Measurements from ENCODE around the gene CARS1. TPM values are rescaled to one million over a fixed set of nuclear protein-coding genes. Genes with fewer than 3 reads are reported as not detected.

Gene CARS1
- total and polyA plus RNA-seq, 10 of the 15 experiments (the other 5 are each of a cell fraction or from before 2014, with no cell fraction given) = 7.8 to 60.6 (median 45.7) TPM

DNA sequence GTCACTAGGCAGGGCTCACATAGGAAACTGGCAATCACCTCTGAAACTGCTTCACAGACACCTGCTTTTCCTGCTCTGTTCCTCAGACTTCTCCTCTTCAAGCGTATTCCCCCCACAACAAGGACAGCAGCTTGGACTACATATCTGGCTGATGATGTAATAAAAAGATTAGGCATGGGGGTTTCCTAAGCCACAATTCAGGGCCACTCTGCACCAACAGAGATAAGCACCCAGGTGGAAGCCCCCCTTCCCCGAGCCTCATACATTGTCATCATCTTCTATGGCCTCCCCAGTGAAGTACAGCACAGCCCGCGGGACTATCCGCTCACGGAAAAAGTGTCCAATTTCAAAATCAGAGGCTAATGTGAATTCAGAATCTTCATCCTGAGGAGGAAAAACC lies 103.0 kb downstream of the CARS1 start:
- Histone ChIP-seq H3K27ac (ENCODE audit: control insufficient read depth, insufficient read depth) (no peak overlapping the region), H3K27me3 (replicated peaks in 1 of 2; ENCODE audit: control insufficient read depth in 2 of 2, insufficient read depth in 2 of 2, low read length in 1 of 2) (no peaks in the 10 kb centered on the region), H4K20me1 (ENCODE audit: control insufficient read depth, insufficient read depth) (no peaks in the 10 kb centered on the region), H3K36me3 (ENCODE audit: control insufficient read depth in 2 of 2, insufficient read depth in 2 of 2, low read length in 1 of 2) (peaks cover 32 to 66% of the 10 kb centered on the region in 2 experiments), H3K4me2 (ENCODE audit: control insufficient read depth, insufficient read depth) (no peak overlapping the region), H3K4me1 (ENCODE audit: control insufficient read depth, insufficient read depth, low read length) (no peaks in the 10 kb centered on the region), H2AFZ (ENCODE audit: control insufficient read depth, low read depth, low read length) (no peak overlapping the region), H3K79me2 (ENCODE audit: control insufficient read depth, insufficient read depth, low read length) (no peaks in the 10 kb centered on the region), H3K9ac (ENCODE audit: control insufficient read depth, insufficient read depth, low read length) (no peak overlapping the region), H3K9me3 (replicated peaks; ENCODE audit: control insufficient read depth, insufficient read depth, low read length) (no peaks in the 10 kb centered on the region), H3K4me3 (no peak overlapping the region)
- ChIA-PET SMC1A (ENCODE audit: uncharacterized antibody, unreplicated experiment) (interaction anchor here (0.9 kb wide), 1 partner anchor 18 kb away, joined by 3 read pairs; no protein-coding TSS in a partner anchor), CTCF (interaction anchor here (0.6 to 0.8 kb wide), 2 partner anchors 9 to 97 kb away, joined by 3 to 4 read pairs; no protein-coding TSS in a partner anchor), RAD21 (ENCODE audit: unreplicated experiment) (no interaction called here), POLR2A (no interaction called here)
- BruUV-seq (replicated peaks) = no TSS peak
- DNase-seq (ENCODE audit: low read depth, low spot score) (no peak), ATAC-seq (no peak), FAIRE-seq (no peak)
- 90% methylated on average over 6 of the region's 6 CpGs for WGBS (ENCODE audit: insufficient coverage, insufficient replicate concordance, low lambda C conversion rate, missing lambda C conversion rate)
- TF ChIP-seq HCFC1 (IDR thresholded peaks at IDR 0.05; ENCODE audit: low read length) (no peak), SIN3A (IDR thresholded peaks at IDR 0.05; ENCODE audit: low read depth, low read length) (no peak), SP1 (IDR thresholded peaks at IDR 0.05; ENCODE audit: low read depth, low read length) (no peak), MEF2A (IDR thresholded peaks at IDR 0.05; ENCODE audit: insufficient read depth, low read depth, low read length) (no peak), ZNF274 (IDR thresholded peaks at IDR 0.05; ENCODE audit: insufficient read depth, insufficient read length) (no peak)
- TF ChIP-seq, protein P1, sequence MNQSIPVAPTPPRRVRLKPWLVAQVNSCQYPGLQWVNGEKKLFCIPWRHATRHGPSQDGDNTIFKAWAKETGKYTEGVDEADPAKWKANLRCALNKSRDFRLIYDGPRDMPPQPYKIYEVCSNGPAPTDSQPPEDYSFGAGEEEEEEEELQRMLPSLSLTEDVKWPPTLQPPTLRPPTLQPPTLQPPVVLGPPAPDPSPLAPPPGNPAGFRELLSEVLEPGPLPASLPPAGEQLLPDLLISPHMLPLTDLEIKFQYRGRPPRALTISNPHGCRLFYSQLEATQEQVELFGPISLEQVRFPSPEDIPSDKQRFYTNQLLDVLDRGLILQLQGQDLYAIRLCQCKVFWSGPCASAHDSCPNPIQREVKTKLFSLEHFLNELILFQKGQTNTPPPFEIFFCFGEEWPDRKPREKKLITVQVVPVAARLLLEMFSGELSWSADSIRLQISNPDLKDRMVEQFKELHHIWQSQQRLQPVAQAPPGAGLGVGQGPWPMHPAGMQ (IDR thresholded peaks at IDR 0.05; ENCODE audit: borderline replicate concordance) = no peak
- intact Hi-C loops (cut with micrococcal nuclease; ENCODE audit: unreplicated experiment) = no loop called here
- in situ Hi-C loops (cut with MboI) = no loop called here

DNA sequence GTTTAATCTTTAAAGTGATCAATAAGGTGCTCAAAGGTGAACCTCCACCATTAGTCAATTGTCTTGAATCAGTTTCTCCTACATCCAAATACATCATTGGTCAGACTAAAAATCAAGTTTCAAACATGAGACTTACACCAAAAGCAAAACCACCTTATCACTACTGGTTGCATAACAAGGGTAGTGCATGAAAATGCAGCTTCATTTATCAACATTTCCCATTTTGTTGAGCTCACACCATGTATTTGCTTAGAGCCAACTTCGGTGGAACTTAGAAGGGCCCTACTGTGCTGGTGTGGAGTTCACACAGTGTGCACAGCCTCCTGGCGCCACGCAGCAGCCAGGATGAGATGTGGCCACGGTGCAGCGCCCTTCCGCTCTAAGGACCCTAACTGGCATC lies 104.9 kb downstream of the CARS1 start:
- no peak overlapping the region for H3K27ac ChIP-seq (ENCODE audit: control insufficient read depth, insufficient read depth)
- ATAC-seq = no peak
- 97% methylated on average over 6 of the region's 6 CpGs for WGBS (ENCODE audit: insufficient coverage, insufficient replicate concordance, low lambda C conversion rate, missing lambda C conversion rate)
- no TSS peak for BruUV-seq (replicated peaks)
- H3K36me3 ChIP-seq (ENCODE audit: control insufficient read depth in 2 of 2, insufficient read depth in 2 of 2, low read length in 1 of 2) = peaks cover 31 to 63% of the 10 kb centered on the region in 2 experiments
- no peak for FAIRE-seq
- H3K9ac ChIP-seq (ENCODE audit: control insufficient read depth, insufficient read depth, low read length) = no peak overlapping the region
- no peaks in the 10 kb centered on the region for H3K27me3 ChIP-seq (replicated peaks in 1 of 2; ENCODE audit: control insufficient read depth in 2 of 2, insufficient read depth in 2 of 2, low read length in 1 of 2)
- DNase-seq (ENCODE audit: low read depth, low spot score) = no peak
- intact Hi-C loops (cut with micrococcal nuclease; ENCODE audit: unreplicated experiment) (no loop called here), in situ Hi-C loops (cut with MboI) (no loop called here)
- no peak overlapping the region for H3K4me3 ChIP-seq
- no peak overlapping the region for H2AFZ ChIP-seq (ENCODE audit: control insufficient read depth, low read depth, low read length)
- H3K4me1 ChIP-seq (ENCODE audit: control insufficient read depth, insufficient read depth, low read length) = no peaks in the 10 kb centered on the region
- H3K9me3 ChIP-seq (replicated peaks; ENCODE audit: control insufficient read depth, insufficient read depth, low read length) = no peaks in the 10 kb centered on the region
- H3K79me2 ChIP-seq (ENCODE audit: control insufficient read depth, insufficient read depth, low read length) = no peaks in the 10 kb centered on the region
- CTCF ChIA-PET = interaction anchor here (1.4 kb wide), 1 partner anchor 83 kb away, joined by 4 read pairs; no protein-coding TSS in a partner anchor
- H4K20me1 ChIP-seq (ENCODE audit: control insufficient read depth, insufficient read depth) = no peaks in the 10 kb centered on the region
- RAD21 ChIA-PET (ENCODE audit: unreplicated experiment) = no interaction called here
- no peak overlapping the region for H3K4me2 ChIP-seq (ENCODE audit: control insufficient read depth, insufficient read depth)
- SMC1A ChIA-PET (ENCODE audit: uncharacterized antibody, unreplicated experiment) = no interaction called here
- POLR2A ChIA-PET = no interaction called here
- TF ChIP-seq KAT2A (conservative IDR thresholded peaks at IDR 0.05; ENCODE audit: control insufficient read depth, low read depth, low read length) (no peak), RAD51 (IDR thresholded peaks at IDR 0.05) (no peak), ZBED1 (IDR thresholded peaks at IDR 0.05; ENCODE audit: borderline replicate concordance) (no peak), HCFC1 (IDR thresholded peaks at IDR 0.05; ENCODE audit: low read length) (no peak), RB1 (IDR thresholded peaks at IDR 0.05; ENCODE audit: borderline replicate concordance) (no peak), RFX5 (IDR thresholded peaks at IDR 0.05; ENCODE audit: low read depth, low read length) (no peak), ZNF274 (IDR thresholded peaks at IDR 0.05; ENCODE audit: insufficient read depth, insufficient read length) (no peak), NBN (IDR thresholded peaks at IDR 0.05) (no peak), RBBP5 (conservative IDR thresholded peaks at IDR 0.05) (no peak), SUZ12 (IDR thresholded peaks at IDR 0.05; ENCODE audit: unreplicated experiment) (no peak), PAX5 (IDR thresholded peaks at IDR 0.05; ENCODE audit: borderline replicate concordance, low read depth, low read length) (no peak)
- TF ChIP-seq, protein P2, sequence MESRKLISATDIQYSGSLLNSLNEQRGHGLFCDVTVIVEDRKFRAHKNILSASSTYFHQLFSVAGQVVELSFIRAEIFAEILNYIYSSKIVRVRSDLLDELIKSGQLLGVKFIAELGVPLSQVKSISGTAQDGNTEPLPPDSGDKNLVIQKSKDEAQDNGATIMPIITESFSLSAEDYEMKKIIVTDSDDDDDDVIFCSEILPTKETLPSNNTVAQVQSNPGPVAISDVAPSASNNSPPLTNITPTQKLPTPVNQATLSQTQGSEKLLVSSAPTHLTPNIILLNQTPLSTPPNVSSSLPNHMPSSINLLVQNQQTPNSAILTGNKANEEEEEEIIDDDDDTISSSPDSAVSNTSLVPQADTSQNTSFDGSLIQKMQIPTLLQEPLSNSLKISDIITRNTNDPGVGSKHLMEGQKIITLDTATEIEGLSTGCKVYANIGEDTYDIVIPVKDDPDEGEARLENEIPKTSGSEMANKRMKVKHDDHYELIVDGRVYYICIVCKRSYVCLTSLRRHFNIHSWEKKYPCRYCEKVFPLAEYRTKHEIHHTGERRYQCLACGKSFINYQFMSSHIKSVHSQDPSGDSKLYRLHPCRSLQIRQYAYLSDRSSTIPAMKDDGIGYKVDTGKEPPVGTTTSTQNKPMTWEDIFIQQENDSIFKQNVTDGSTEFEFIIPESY (IDR thresholded peaks at IDR 0.05) = no peak

Data from GM12878 (cell line).